GM12874 (cell line): Measurements from ENCODE around the gene AFF1.

ENCODE experiments used
- TF ChIP-seq, protein P1 (sequence below): IDR thresholded peaks from 2 replicates; pipeline ENCODE4 v1.5.1; 2011; ENCODE audit warnings: low read depth, mild to moderate bottlenecking, control low read depth, low read length, moderate library complexity; ENCODE audit not compliant: insufficient read depth

Gene AFF1

DNA sequence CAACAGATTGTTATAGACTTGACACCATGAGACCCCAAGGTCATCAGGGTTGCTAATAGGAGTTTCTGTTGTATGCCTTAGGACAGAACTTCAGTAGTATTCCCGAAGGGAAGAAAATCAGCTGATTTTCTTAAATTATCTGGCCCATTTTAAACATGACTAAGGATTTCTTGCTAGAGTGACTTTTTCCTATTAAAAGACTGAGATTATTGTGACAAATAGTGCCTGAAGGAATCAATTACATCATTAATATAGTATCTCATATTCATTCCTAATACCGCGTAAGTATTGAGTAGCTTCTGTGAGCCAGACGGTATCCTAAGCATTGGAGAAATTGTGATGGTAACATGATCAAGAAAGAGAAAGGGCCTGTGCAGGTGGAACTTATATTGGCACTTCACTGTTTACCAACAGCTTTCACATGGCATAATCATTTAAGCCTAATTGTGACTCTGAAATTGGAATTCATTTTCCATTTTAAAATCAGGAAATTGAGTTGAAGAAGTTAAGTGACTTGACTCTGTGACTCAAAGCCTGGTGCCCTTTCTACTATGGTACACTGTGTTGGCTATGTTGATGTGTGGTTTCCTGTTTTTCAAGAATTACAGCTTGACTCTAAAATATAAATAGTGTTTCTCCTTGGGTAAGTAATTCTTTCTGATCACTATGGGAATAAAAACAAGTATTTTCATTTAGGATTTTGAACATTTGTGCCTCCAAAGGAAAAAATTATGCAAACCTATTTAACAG, 4.1 kb downstream of the AFF1 start:
- TF ChIP-seq, protein P1, sequence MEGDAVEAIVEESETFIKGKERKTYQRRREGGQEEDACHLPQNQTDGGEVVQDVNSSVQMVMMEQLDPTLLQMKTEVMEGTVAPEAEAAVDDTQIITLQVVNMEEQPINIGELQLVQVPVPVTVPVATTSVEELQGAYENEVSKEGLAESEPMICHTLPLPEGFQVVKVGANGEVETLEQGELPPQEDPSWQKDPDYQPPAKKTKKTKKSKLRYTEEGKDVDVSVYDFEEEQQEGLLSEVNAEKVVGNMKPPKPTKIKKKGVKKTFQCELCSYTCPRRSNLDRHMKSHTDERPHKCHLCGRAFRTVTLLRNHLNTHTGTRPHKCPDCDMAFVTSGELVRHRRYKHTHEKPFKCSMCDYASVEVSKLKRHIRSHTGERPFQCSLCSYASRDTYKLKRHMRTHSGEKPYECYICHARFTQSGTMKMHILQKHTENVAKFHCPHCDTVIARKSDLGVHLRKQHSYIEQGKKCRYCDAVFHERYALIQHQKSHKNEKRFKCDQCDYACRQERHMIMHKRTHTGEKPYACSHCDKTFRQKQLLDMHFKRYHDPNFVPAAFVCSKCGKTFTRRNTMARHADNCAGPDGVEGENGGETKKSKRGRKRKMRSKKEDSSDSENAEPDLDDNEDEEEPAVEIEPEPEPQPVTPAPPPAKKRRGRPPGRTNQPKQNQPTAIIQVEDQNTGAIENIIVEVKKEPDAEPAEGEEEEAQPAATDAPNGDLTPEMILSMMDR: no peak

DNA sequence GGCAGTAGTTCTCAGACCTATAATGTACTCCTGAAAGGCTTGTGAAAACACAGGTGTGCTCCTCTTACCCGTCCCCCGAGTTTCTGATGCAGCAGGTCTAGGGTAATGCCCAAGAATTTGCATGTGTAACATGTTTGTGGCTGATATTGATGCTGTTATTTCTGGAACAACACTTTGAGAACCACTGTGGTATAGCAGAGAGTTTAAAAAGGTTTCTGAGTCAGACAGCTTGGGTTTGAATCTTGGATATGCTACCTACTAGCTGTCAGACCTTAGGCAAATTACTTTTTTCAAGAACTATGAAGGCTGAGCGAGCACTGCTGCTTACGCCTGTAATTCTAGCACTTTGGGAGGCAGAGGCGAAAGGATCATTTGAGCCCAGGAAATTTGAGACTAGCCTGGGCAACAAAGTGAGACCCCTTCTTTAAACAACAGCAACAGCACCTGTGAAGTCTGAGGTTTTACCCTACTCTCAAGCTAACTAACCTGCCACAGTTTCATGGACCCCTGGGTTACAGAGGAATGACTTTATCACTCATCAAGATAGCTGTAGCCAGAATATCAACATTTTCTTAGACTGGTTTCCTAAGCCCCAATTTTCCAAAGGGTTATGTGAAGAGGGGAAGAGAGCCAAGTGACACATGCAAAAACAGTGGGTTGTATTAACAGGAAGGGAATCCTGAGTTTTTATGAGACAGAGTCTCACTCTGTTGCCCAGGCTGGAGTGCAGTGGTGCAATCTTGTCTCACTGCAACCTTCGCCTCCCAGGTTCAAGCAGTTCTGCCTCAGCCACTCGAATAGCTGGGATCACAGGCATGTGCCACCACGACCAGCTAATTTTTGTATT, 5.1 kb downstream of the AFF1 start:
- TF ChIP-seq, protein P1: no peak

DNA sequence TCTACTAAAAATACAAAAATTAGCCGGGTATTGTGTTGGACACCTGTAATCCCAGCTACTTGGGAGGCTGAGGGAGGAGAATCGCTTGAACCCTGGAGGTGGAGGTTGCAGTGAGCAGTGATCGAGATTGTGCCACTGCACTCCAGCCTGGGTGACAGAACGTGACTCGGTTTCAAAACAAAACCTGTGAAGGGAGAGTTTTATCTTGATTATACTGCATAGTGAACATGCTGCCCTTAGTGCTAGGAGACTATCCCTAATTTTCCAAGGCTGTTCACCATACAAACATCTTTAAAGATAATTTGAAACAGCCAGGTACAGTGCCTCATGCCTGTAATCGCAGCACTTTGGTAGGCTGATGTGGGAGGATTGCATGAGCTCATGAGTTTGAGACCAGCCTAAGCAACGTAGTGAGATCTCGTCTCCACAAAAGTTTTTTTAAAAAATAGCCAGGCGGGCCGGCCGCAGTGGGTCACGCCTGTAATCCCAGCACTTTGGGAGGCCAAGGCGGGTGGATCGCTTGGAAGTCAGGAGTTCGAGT, 6.2 kb downstream of the AFF1 start:
- TF ChIP-seq, protein P1: no peak

DNA sequence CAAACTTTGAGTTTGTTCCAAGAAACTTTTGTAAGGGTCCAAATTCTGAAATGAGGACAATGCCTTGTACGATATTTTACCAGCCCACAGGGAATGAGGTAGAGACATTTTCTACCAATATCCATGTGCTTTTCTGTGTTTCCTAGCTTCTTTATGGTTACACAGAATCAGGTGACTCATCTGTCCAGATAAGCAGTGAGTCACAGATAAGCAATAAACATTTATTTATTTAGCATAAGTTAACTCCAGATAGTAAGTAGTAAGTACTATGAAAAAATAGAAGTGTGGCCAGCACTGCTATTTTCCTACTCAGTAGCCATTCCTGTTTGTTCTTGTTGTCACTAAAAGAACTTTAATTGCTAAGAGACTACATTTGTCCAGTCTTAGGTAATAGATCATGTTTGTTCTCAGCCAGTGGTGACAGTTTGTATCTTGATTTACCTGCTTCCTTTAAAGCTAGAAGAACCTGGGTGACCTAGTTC, 7.4 kb downstream of the AFF1 start:
- TF ChIP-seq, protein P1: no peak

DNA sequence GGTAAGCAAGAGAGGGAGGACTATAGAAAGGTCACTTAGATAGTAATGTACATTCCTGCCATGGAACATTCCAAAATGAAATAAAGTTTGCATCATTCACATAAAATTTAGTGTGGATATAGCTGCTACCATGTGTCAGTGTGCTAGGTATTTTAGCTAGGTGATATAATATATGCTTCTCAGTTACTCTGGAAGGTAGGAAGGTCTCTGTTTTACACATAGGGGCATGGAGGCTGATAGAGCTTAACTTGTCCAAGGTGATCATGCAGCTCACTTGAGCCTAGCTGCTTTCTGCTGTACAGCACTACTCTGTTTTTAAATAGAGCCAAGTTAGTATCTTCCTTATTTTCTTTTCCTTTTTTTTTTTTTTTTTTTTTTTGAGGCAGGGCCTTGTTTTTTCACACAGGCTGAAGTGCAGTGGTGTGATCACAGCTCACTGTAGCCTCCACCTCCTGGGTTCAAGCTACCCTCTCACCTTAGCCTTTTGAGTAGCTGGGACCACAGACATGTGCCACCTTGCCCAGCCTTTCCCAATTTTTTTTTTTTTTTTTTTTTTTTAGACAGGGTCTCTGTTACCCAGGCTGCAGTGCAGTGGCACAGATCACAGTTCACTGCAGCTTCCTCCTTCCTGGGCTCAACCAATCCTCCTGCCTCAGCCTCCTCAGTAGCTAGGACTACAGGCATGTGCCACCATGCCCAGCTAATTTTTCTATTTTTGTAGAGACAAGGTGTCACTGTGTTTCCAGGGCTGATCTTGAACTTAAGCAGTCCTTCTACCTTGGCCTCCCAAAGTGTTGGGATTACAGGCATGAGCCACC, 10.4 kb downstream of the AFF1 start:
- TF ChIP-seq, protein P1: no peak

DNA sequence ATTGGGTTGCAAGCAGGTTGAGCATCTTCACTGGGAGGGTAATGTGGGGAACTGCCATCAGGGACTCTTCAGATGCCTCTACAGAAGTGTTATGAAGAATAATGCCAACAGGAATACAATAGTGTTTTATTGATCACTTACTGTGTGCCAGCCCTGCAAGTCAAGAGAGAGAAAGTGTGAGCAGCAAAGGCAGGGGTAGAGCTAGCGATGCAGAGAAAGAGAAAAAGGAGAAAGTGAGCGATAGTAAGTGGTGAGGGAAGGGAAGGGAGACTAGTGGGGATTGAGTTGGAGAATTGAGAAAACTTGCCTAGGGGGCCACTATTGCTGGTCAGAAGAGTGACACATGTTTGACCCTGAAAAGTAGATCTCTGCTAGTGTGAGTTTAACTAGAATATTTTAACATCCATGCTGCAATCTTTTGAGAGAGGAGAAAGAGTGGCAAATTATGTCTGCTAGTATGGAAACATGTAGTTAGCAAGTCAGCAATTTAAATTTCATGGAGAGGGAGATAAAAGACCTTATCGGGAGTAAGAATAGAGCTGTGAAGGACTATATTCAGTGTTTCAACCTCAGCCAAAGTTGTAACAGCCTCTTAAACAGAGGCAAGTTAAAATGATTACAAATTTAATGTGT, 12.2 kb downstream of the AFF1 start:
- TF ChIP-seq, protein P1: no peak
